ENCODE results near the gene ACVRL1.

DNA sequence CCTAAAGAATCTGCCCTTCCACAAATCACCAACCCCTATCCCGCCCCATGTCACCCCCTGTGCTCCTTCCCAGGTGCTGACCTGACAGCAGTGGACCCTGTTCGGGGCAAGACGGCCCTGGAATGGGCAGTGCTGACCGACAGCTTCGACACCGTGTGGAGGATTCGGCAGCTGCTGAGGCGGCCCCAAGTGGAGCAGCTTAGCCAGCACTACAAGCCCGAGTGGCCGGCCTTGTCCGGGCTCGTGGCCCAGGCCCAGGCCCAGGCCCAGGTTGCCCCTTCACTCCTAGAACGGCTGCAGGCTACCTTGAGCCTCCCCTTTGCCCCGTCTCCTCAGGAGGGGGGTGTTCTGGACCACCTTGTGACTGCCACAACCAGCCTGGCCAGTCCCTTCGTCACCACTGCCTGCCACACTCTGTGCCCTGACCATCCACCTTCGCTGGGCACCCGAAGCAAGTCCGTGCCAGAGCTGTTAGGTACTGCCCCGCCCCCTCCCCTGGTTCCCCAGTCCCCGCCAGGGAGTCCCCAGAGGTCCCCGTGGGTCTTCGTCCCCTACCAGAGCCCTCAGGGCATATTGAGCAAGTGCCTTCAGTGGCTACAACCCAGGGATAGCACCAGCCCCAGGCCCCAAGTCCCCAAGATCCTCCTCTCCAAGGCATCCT, 16.7 kb upstream of the ACVRL1 start:
- TF ChIP-seq CTCF (IDR thresholded peaks at IDR 0.05; ENCODE audit: low read length) = no peak
- TF ChIP-seq EZH2 (optimal IDR thresholded peaks at IDR 0.05; ENCODE audit: low read depth, low read length) = no peak
- TF ChIP-seq EZH2phosphoT487 (IDR thresholded peaks at IDR 0.05; ENCODE audit: low read length) = no peak
